Activated CD4-positive, alpha-beta memory T cell treated with anti-CD3 and anti-CD28 coated beads for 36 hours (primary cell): ENCODE measurements around the gene IQSEC2. TPM values are rescaled to one million over a fixed set of nuclear protein-coding genes. Genes with fewer than 3 reads are reported as not detected.
A peak's percentile ranks its signal among the peaks of the same experiment; 100 is the strongest.

ENCODE experiments used
- CTCF ChIA-PET: fragments of 350-600 bp; sonication (Branson Sonifier 250); formaldehyde crosslinking; loops from one replicate; lab custom pipeline; 2021; ENCODE audit warnings: antibody characterized with exemption, inconsistent platforms; lab: Charles Lee
- POLR2A ChIA-PET: fragments of 350-600 bp; sonication (Branson Sonifier 250); formaldehyde crosslinking; loops from one replicate; lab custom pipeline; 2021; ENCODE audit warnings: antibody characterized with exemption; lab: Charles Lee
- DNase-seq: peaks from one replicate; pipeline ENCODE4 v3.0.0-alpha.2; 2020
- H3K27ac Mint-ChIP-seq: one replicate; pipeline ENCODE4 v1.8.0; 2021; ENCODE audit warnings: mixed read lengths
- H3K27me3 Mint-ChIP-seq: one replicate; pipeline ENCODE4 v1.8.0; 2021; ENCODE audit warnings: mixed read lengths
- H3K36me3 Mint-ChIP-seq: one replicate; pipeline ENCODE4 v1.8.0; 2021; ENCODE audit warnings: mixed read lengths
- H3K4me1 Mint-ChIP-seq: one replicate; pipeline ENCODE4 v1.8.0; 2021; ENCODE audit warnings: low read depth, mixed read lengths
- H3K4me3 Mint-ChIP-seq: one replicate; pipeline ENCODE4 v1.8.0; 2021; ENCODE audit warnings: mild to moderate bottlenecking, mixed read lengths
- H3K9me3 Mint-ChIP-seq: one replicate; pipeline ENCODE4 v1.8.0; 2021; ENCODE audit warnings: mixed read lengths
- intact Hi-C: fragments of 100-400 bp; cut with micrococcal nuclease; formaldehyde crosslinking; loops from one replicate; pipeline ENCODE4 v1.15.1; 2023
- total RNA-seq, 2 experiments: library from RNA; stranded (reverse); gene quantifications; one replicate each; pipeline ENCODE4 v1.2.3, GENCODE V29; 2021

The IQSEC2 gene
- total RNA-seq, 2 experiments from 2014 or later = 0.39 to 0.74 TPM

- intact Hi-C loops = no loop called here
- H3K9me3 Mint-ChIP-seq = no peaks in the 10 kb centered on the region
- no peak for DNase-seq
- no peak overlapping the region for H3K27ac Mint-ChIP-seq
- ChIA-PET POLR2A (no interaction called here), CTCF (interaction anchor here (0.6 kb wide), 1 partner anchor 53 kb away, joined by 3 read pairs; no protein-coding TSS in a partner anchor)
- no peak overlapping the region for H3K4me3 Mint-ChIP-seq
- no peaks in the 10 kb centered on the region for H3K36me3 Mint-ChIP-seq
- no peaks in the 10 kb centered on the region for H3K4me1 Mint-ChIP-seq
- H3K27me3 Mint-ChIP-seq = no peaks in the 10 kb centered on the region
Observed at GRCh38 chrX:53250556-53250955, 30.8 kb downstream of the IQSEC2 start.

DNA sequence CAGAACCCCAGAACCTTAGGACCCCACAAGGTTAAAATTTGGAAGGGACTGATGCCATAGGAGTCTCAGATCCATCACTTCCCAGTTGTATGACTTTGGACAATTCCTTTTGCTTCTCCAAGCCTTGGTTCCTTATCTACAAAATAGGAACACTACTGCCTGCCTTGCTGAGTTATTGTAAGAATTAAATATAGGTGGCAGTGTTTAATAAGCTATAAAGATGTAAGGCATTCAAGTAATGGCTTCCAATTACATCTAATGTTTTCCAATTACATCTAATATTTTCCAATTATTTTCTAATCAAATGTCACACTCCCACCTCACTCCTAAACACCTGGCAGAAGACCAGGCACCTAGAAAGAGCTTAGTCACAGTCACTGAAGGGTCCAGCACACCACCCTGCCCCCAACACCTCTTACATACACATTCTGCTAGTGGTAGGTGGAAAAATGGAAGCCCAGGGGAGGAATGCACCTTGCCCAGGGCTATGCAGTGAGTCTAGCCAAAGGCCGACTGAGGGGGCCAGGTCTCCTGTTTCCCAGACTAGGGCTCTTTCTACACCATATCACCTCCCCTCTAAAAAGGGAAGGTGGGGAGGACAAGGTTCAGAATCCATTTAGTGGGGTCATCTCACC lies 31.9 kb downstream of the IQSEC2 start:
- H3K36me3 Mint-ChIP-seq = no peaks in the 10 kb centered on the region

DNA sequence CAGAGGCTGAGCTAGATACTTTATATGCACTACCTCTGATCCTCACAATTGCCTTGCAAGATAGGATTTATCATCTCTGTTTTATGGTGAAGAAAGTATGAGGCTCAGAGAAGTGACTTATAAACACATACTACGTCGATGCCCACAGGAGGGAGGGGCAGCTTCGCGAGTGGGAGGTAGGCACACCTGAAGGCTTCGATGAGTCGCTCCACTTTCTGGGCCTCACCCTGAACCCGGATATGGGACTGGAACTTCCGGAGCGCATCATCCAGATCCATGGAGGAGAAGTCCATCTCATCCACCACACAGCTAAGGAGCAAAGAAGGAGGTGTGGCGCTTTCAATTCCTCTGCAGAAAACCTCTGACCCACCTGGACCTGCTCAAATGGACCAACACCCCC lies 33.5 kb downstream of the IQSEC2 start:
- ChIA-PET POLR2A (no interaction called here), CTCF (interaction anchor here (1.3 kb wide), 1 partner anchor 9 kb away, joined by 3 read pairs; no protein-coding TSS in a partner anchor)
- no peaks in the 10 kb centered on the region for H3K27me3 Mint-ChIP-seq
- H3K4me3 Mint-ChIP-seq = no peak overlapping the region
- H3K4me1 Mint-ChIP-seq = no peaks in the 10 kb centered on the region
- intact Hi-C loops = no loop called here
- no peak overlapping the region for H3K27ac Mint-ChIP-seq
- H3K36me3 Mint-ChIP-seq = no peaks in the 10 kb centered on the region
- H3K9me3 Mint-ChIP-seq = no peaks in the 10 kb centered on the region
- no peak for DNase-seq

More for the DNA sequence above, 31.9 kb downstream of the IQSEC2 start:
- Mint-ChIP-seq H3K9me3 (no peaks in the 10 kb centered on the region), H3K27ac (no peak overlapping the region), H3K4me1 (no peaks in the 10 kb centered on the region), H3K4me3 (no peak overlapping the region), H3K27me3 (no peaks in the 10 kb centered on the region)
- intact Hi-C loops = no loop called here
- ChIA-PET POLR2A (interaction anchor here (0.5 kb wide), 1 partner anchor 9 kb away, joined by 4 read pairs; no protein-coding TSS in a partner anchor), CTCF (interaction anchor here (0.7 kb wide), 1 partner anchor 10 kb away, joined by 3 read pairs; no protein-coding TSS in a partner anchor)
- no peak for DNase-seq

- CTCF ChIA-PET = no interaction called here
- no peak overlapping the region for H3K4me3 Mint-ChIP-seq
- intact Hi-C loops = no loop called here
- H3K4me1 Mint-ChIP-seq = no peaks in the 10 kb centered on the region
- DNase-seq = no peak
- H3K9me3 Mint-ChIP-seq = no peaks in the 10 kb centered on the region
- H3K27me3 Mint-ChIP-seq = no peaks in the 10 kb centered on the region
- no peak overlapping the region for H3K27ac Mint-ChIP-seq
- H3K36me3 Mint-ChIP-seq = no peaks in the 10 kb centered on the region
- POLR2A ChIA-PET = no interaction called here
Observed at GRCh38 chrX:53246231-53246630, 35.2 kb downstream of the IQSEC2 start.

- Mint-ChIP-seq H3K27me3 (no peaks in the 10 kb centered on the region), H3K9me3 (no peaks in the 10 kb centered on the region), H3K4me3 (no peak overlapping the region), H3K27ac (no peak overlapping the region), H3K36me3 (no peaks in the 10 kb centered on the region), H3K4me1 (no peaks in the 10 kb centered on the region)
- ChIA-PET CTCF (interaction anchor here (1.2 to 1.3 kb wide), 2 partner anchors 12 to 46 kb away, joined by 3 read pairs; no protein-coding TSS in a partner anchor), POLR2A (no interaction called here)
- intact Hi-C loops = no loop called here
- no peak for DNase-seq
Observed at GRCh38 chrX:53244610-53245009, 36.8 kb downstream of the IQSEC2 start.

GRCh38 chrX:53242310-53242709 lies 39.1 kb downstream of the IQSEC2 start:
- Mint-ChIP-seq H3K4me3 (no peak overlapping the region), H3K36me3 (no peaks in the 10 kb centered on the region), H3K27me3 (no peaks in the 10 kb centered on the region), H3K27ac (no peak overlapping the region), H3K9me3 (no peaks in the 10 kb centered on the region), H3K4me1 (peaks cover 4% of the 10 kb centered on the region)
- POLR2A ChIA-PET = no interaction called here
- CTCF ChIA-PET = no interaction called here
- intact Hi-C loops = no loop called here
- no peak for DNase-seq

DNA sequence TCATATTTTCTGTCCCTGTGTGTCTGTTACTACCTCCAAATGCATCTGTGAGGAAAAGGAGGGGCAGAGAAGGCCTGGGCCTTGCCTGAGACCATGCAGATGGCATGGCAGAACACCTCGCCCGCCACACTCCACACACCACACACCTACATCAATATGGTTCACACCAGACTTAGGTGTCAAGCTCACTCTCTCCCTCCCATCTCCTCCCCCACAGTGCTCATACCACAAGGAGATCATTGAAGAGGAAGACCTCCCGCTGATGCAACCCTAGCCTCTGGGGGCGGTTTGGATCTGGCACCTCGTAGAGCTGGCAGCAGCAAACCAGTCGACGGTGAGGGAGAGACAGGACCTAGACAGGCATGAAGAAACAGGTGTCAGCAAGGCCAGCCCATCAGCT lies 39.8 kb downstream of the IQSEC2 start:
- Mint-ChIP-seq H3K4me1 (peaks cover 4% of the 10 kb centered on the region), H3K9me3 (no peaks in the 10 kb centered on the region), H3K27me3 (no peaks in the 10 kb centered on the region), H3K36me3 (no peaks in the 10 kb centered on the region), H3K4me3 (no peak overlapping the region), H3K27ac (no peak overlapping the region)
- ChIA-PET POLR2A (no interaction called here), CTCF (no interaction called here)
- intact Hi-C loops = no loop called here
- no peak for DNase-seq

GRCh38 chrX:53239474-53239873 lies 41.9 kb downstream of the IQSEC2 start:
- Mint-ChIP-seq H3K36me3 (no peaks in the 10 kb centered on the region), H3K4me3 (no peak overlapping the region), H3K27me3 (no peaks in the 10 kb centered on the region), H3K27ac (no peak overlapping the region), H3K9me3 (no peaks in the 10 kb centered on the region), H3K4me1 (peaks cover 4% of the 10 kb centered on the region)
- ChIA-PET POLR2A (no interaction called here), CTCF (interaction anchor here (0.6 to 1.5 kb wide), 9 partner anchors 8 to 133 kb away, joined by 3 to 5 read pairs (median 3); partner anchors contain the start of gene KDM5C)
- intact Hi-C loops = no loop called here
- DNase-seq = peak; percentile 66

DNA sequence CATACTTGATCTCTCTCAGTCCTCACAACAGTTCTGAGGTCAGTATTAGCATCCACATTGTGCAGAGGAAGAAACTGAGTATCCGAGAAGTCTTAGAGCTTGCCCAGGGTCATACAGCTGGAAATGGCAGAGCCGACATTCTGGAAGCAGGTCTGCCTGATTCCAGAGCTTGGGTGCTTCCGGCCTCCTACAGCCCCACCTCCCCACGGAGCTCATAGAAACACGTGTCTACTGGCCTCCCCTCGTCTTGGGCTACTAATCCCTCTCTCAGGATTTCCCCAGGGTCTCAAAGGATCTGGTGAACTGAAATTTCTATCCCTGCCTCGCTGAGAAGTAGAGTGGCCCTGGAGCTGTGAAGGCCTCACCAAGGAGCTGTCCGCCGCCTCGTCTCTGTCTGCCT lies 44.3 kb downstream of the IQSEC2 start:
- Mint-ChIP-seq H3K9me3 (no peaks in the 10 kb centered on the region), H3K36me3 (no peaks in the 10 kb centered on the region), H3K27me3 (no peaks in the 10 kb centered on the region), H3K4me1 (peaks cover 4% of the 10 kb centered on the region), H3K4me3 (no peak overlapping the region), H3K27ac (no peak overlapping the region)
- DNase-seq = no peak
- CTCF ChIA-PET = no interaction called here
- POLR2A ChIA-PET = no interaction called here
- intact Hi-C loops = no loop called here

- Mint-ChIP-seq H3K27me3 (no peaks in the 10 kb centered on the region), H3K27ac (no peak overlapping the region), H3K4me3 (no peak overlapping the region), H3K36me3 (no peaks in the 10 kb centered on the region), H3K4me1 (peaks cover 4% of the 10 kb centered on the region), H3K9me3 (no peaks in the 10 kb centered on the region)
- intact Hi-C loops = no loop called here
- ChIA-PET POLR2A (no interaction called here), CTCF (no interaction called here)
- no peak for DNase-seq
Observed at GRCh38 chrX:53236025-53236679, 45.2 kb downstream of the IQSEC2 start.

DNA sequence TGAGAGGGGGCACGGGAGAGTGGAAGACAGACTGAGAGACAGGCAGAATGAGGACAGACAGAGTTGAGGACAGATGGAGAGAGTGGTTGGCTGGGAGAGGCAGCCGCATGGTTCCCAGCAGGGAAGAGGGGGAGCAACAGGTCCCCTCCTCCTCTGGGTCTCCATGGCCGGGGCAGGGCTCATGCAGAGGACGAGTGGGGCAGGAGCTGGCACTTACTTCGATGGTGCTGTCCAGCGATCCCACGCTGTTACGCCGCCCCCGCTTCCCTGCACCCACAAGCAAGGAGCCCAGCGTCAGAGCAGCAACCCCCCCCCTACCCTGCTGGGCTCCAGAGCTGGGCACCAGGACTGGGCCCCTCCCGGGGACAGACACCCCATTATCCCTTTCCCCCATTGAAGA lies 45.8 kb downstream of the IQSEC2 start:
- no peak for DNase-seq
- Mint-ChIP-seq H3K36me3 (no peaks in the 10 kb centered on the region), H3K9me3 (no peaks in the 10 kb centered on the region), H3K4me3 (no peak overlapping the region), H3K4me1 (peaks cover 4% of the 10 kb centered on the region), H3K27ac (no peak overlapping the region), H3K27me3 (no peaks in the 10 kb centered on the region)
- intact Hi-C loops = no loop called here
- ChIA-PET CTCF (no interaction called here), POLR2A (no interaction called here)

- Mint-ChIP-seq H3K27me3 (no peaks in the 10 kb centered on the region), H3K4me1 (peaks cover 4% of the 10 kb centered on the region), H3K4me3 (no peak overlapping the region), H3K9me3 (no peaks in the 10 kb centered on the region), H3K27ac (no peak overlapping the region), H3K36me3 (no peaks in the 10 kb centered on the region)
- intact Hi-C loops = no loop called here
- ChIA-PET CTCF (no interaction called here), POLR2A (no interaction called here)
- no peak for DNase-seq
Observed at GRCh38 chrX:53234484-53234883, 46.9 kb downstream of the IQSEC2 start.
